GM19468 (cell line): ENCODE results near the gene NBEA.

Experiments used
- ATAC-seq: cut with Tn5 transposase; IDR thresholded peaks from one replicate; pipeline ENCODE4 v1.9.1; 2021; ENCODE audit warnings: mild to moderate bottlenecking, moderate library complexity, moderate number of reproducible peaks; ENCODE audit not compliant: unreplicated experiment; ENCODE audit errors: extremely low read depth

NBEA gene

GRCh38 chr13:35690581-35691207, 748.6 kb downstream of the NBEA start:
- ATAC-seq, result no peak

- ATAC-seq, result no peak
Measured at GRCh38 chr13:35693134-35693784, 751.2 kb downstream of the NBEA start.

- ATAC-seq, result no peak
Measured at GRCh38 chr13:35694031-35694430, 752.0 kb downstream of the NBEA start.

GRCh38 chr13:35694549-35695447, 752.7 kb downstream of the NBEA start:
- no peak for ATAC-seq

- ATAC-seq, result no peak
Measured at GRCh38 chr13:35695448-35695770, 753.3 kb downstream of the NBEA start.

GRCh38 chr13:35697186-35697730, 755.2 kb downstream of the NBEA start:
- no peak for ATAC-seq

GRCh38 chr13:35698911-35699576, 757.0 kb downstream of the NBEA start:
- no peak for ATAC-seq

- no peak for ATAC-seq
Measured at GRCh38 chr13:35699825-35700510, 757.9 kb downstream of the NBEA start.

GRCh38 chr13:35700671-35701070, 758.6 kb downstream of the NBEA start:
- no peak for ATAC-seq

GRCh38 chr13:35702316-35702715, 760.2 kb downstream of the NBEA start:
- ATAC-seq, result no peak

GRCh38 chr13:35703061-35703460, 761.0 kb downstream of the NBEA start:
- ATAC-seq, result no peak

- ATAC-seq, result no peak
Measured at GRCh38 chr13:35704331-35704730, 762.3 kb downstream of the NBEA start.

- ATAC-seq, result no peak
Measured at GRCh38 chr13:35706281-35706680, 764.2 kb downstream of the NBEA start.

GRCh38 chr13:35706721-35707120, 764.7 kb downstream of the NBEA start:
- no peak for ATAC-seq

- ATAC-seq, result no peak
Measured at GRCh38 chr13:35711909-35712308, 769.8 kb downstream of the NBEA start.

GRCh38 chr13:35712907-35713761, 771.1 kb downstream of the NBEA start:
- ATAC-seq, result no peak

- ATAC-seq, result no peak
Measured at GRCh38 chr13:35714121-35714520, 772.1 kb downstream of the NBEA start.

- no peak for ATAC-seq
Measured at GRCh38 chr13:35714588-35715377, 772.7 kb downstream of the NBEA start.
